GM23338 (cell line): Measurements from ENCODE around the gene ALOX15B. TPM values are rescaled to one million over a fixed set of nuclear protein-coding genes. Genes with fewer than 3 reads are reported as not detected.

Experiments
- ATAC-seq: fragments of 200-7000 bp; cut with Tn5 transposase; 3 replicates; pipeline ENCODE4 v1.9.1; 2020
- DNase-seq: peaks from one replicate; pipeline ENCODE4 v3.0.0-alpha.2; 2015; ENCODE audit warnings: low spot score
- H2AFZ ChIP-seq: fragments of 200-600 bp; sonication (generic); 2 replicates; pipeline ENCODE4 v1.8.0; 2016; ENCODE audit warnings: antibody characterized with exemption, mild to moderate bottlenecking, moderate library complexity
- H3F3A ChIP-seq: fragments of 200-600 bp; sonication (generic); replicated peaks from 2 replicates; pipeline ENCODE4 v1.8.0; 2017; ENCODE audit warnings: antibody characterized with exemption, mixed run types, low read depth
- H3K27ac ChIP-seq: fragments of 200-600 bp; sonication (generic); 2 replicates; pipeline ENCODE4 v1.6.1; 2016; ENCODE audit warnings: low read depth
- H3K27me3 ChIP-seq: fragments of 200-600 bp; sonication (generic); 2 replicates; pipeline ENCODE4 v1.8.0; 2016; ENCODE audit warnings: mild to moderate bottlenecking, mixed run types, moderate library complexity; ENCODE audit not compliant: insufficient read depth
- H3K36me3 ChIP-seq: fragments of 200-600 bp; sonication (generic); 2 replicates; pipeline ENCODE4 v1.8.0; 2016; ENCODE audit warnings: mild to moderate bottlenecking; ENCODE audit not compliant: insufficient read depth
- H3K4me1 ChIP-seq: fragments of 200-600 bp; sonication (generic); 2 replicates; pipeline ENCODE4 v1.8.0; 2016; ENCODE audit warnings: mild to moderate bottlenecking, moderate library complexity; ENCODE audit not compliant: insufficient read depth
- H3K4me2 ChIP-seq: fragments of 200-600 bp; sonication (generic); 2 replicates; pipeline ENCODE4 v1.7.1; 2017; ENCODE audit warnings: mixed run types
- H3K4me3 ChIP-seq: fragments of 200-600 bp; sonication (generic); 2 replicates; pipeline ENCODE4 v1.6.1; 2016; ENCODE audit warnings: mixed run types
- H3K79me2 ChIP-seq: fragments of 200-600 bp; sonication (generic); replicated peaks from 2 replicates; pipeline ENCODE4 v1.8.0; 2017; ENCODE audit warnings: mild to moderate bottlenecking; ENCODE audit not compliant: insufficient read depth
- H3K9me2 ChIP-seq: fragments of 200-600 bp; sonication (generic); 2 replicates; pipeline ENCODE4 v1.8.0; 2017; ENCODE audit not compliant: insufficient read depth
- H4K20me1 ChIP-seq: fragments of 200-600 bp; sonication (generic); replicated peaks from 2 replicates; pipeline ENCODE4 v1.8.0; 2017; ENCODE audit warnings: mild to moderate bottlenecking; ENCODE audit not compliant: insufficient read depth
- H3K27ac Mint-ChIP-seq: 2 replicates; pipeline ENCODE4 v1.8.0; 2020; ENCODE audit warnings: inconsistent platforms, mild to moderate bottlenecking, moderate library complexity, mixed read lengths
- H3K27me3 Mint-ChIP-seq: 3 replicates; pipeline ENCODE4 v1.8.0; 2022; ENCODE audit warnings: low read depth, mild to moderate bottlenecking, moderate library complexity, mixed read lengths, inconsistent platforms; ENCODE audit not compliant: insufficient read depth, poor library complexity
- H3K36me3 Mint-ChIP-seq: 3 replicates; pipeline ENCODE4 v1.8.0; 2021; ENCODE audit warnings: low read depth, mild to moderate bottlenecking, inconsistent platforms, moderate library complexity, mixed read lengths
- H3K4me1 Mint-ChIP-seq: 3 replicates; pipeline ENCODE4 v1.8.0; 2020; ENCODE audit warnings: mild to moderate bottlenecking, inconsistent platforms, mixed read lengths
- H3K4me3 Mint-ChIP-seq: 3 replicates; pipeline ENCODE4 v1.8.0; 2021; ENCODE audit warnings: moderate library complexity, mild to moderate bottlenecking, inconsistent platforms, mixed read lengths
- H3K9me3 Mint-ChIP-seq: 3 replicates; pipeline ENCODE4 v1.8.0; 2020; ENCODE audit warnings: moderate library complexity, mild to moderate bottlenecking, inconsistent platforms, mixed read lengths
- CREB1 ChIP-seq: fragments of 250-450 bp; sonication (Bioruptor Pico); IDR thresholded peaks from 2 replicates; pipeline ENCODE4 v1.5.0; 2020; ENCODE audit warnings: low read depth, mild to moderate bottlenecking, moderate library complexity
- CTCF ChIP-seq, 2 experiments: fragments of 200-600 bp in 1 of 2; sonication (generic) in 1 of 2; conservative IDR thresholded peaks; 2 replicates each; pipeline versions ENCODE4 v1.5.1 to v1.6.1; 2016 to 2017; ENCODE audit warnings: antibody characterized with exemption in 2 of 2, low read depth in 2 of 2, mild to moderate bottlenecking in 2 of 2, moderate library complexity in 1 of 2
- ETS1 ChIP-seq: IDR thresholded peaks from 2 replicates; pipeline ENCODE4 v1.6.1; 2016; ENCODE audit warnings: antibody characterized with exemption
- EZH2 ChIP-seq: fragments of 200-600 bp; sonication (generic); IDR thresholded peaks from one replicate; pipeline ENCODE4 v1.8.0; 2017; ENCODE audit warnings: antibody characterized with exemption, mild to moderate bottlenecking, low read depth; ENCODE audit not compliant: unreplicated experiment
- EZH2phosphoT487 ChIP-seq: fragments of 200-600 bp; sonication (generic); IDR thresholded peaks from one replicate; pipeline ENCODE4 v1.8.1; 2018; ENCODE audit warnings: antibody characterized with exemption; ENCODE audit not compliant: unreplicated experiment
- JUNB ChIP-seq: IDR thresholded peaks from one replicate; pipeline ENCODE4 v1.6.1; 2016; ENCODE audit warnings: antibody characterized with exemption; ENCODE audit not compliant: unreplicated experiment
- NANOG ChIP-seq: IDR thresholded peaks from 2 replicates; pipeline ENCODE4 v1.6.1; 2016; ENCODE audit warnings: antibody characterized with exemption, borderline replicate concordance
- POLR2AphosphoS5 ChIP-seq: IDR thresholded peaks from 2 replicates; pipeline ENCODE4 v1.6.1; 2016; ENCODE audit warnings: antibody characterized with exemption, low read depth
- ZNF114 ChIP-seq: fragments of 250-450 bp; sonication (Bioruptor Pico); IDR thresholded peaks from 2 replicates; pipeline ENCODE4 v1.5.0; 2020; ENCODE audit warnings: mild to moderate bottlenecking, moderate library complexity
- ZNF331 ChIP-seq: fragments of 250-450 bp; sonication (Bioruptor Pico); IDR thresholded peaks from 2 replicates; pipeline ENCODE4 v1.5.0; 2020; ENCODE audit warnings: low read depth, mild to moderate bottlenecking, moderate library complexity
- polyA plus RNA-seq: library from polyadenylated mRNA; unstranded; fragments of >200 nt; fragmentation: Nextera tagmentation; extraction: Ambion mirVana; gene quantifications from 2 replicates; pipeline ENCODE4 v1.2.1, GENCODE V29; 2016
- total RNA-seq: library from RNA; depleted of rRNA; stranded (reverse); fragments of >200 nt; shearing (Covaris generic); gene quantifications from 2 replicates; pipeline ENCODE4 v1.2.3, GENCODE V29; 2014

Gene ALOX15B
- total and polyA plus RNA-seq, 2 experiments from 2014 or later = 0.42 to 0.45 TPM

GRCh38 chr17:8056976-8057625 is 18.2 kb downstream of the ALOX15B start:
- Mint-ChIP-seq H3K4me1 (peaks cover 20% of the 10 kb centered on the region), H3K27ac (no peak overlapping the region), H3K9me3 (no peaks in the 10 kb centered on the region), H3K36me3 (no peaks in the 10 kb centered on the region), H3K27me3 (peaks cover 18% of the 10 kb centered on the region), H3K4me3 (no peak overlapping the region; the same call in 2 of the 3 replicates)
- H3K79me2 ChIP-seq = no peaks in the 10 kb centered on the region
- peaks cover 44% of the 10 kb centered on the region for H3K27me3 ChIP-seq
- H3K4me2 ChIP-seq = no peak overlapping the region
- TF ChIP-seq POLR2AphosphoS5 (no peak), CTCF (conservative IDR thresholded peaks at IDR 0.05; ENCODE audit: low read depth in 2 of 2) (no peak)
- peak overlapping the region; percentile 69; the same call in 1 of the 2 replicates for H2AFZ ChIP-seq
- H4K20me1 ChIP-seq = no peaks in the 10 kb centered on the region
- DNase-seq = no peak
- H3K9me2 ChIP-seq = no peaks in the 10 kb centered on the region
- H3K36me3 ChIP-seq = no peaks in the 10 kb centered on the region
- ATAC-seq = no peak
- no peak overlapping the region for H3K4me3 ChIP-seq
- peaks cover 20% of the 10 kb centered on the region for H3K4me1 ChIP-seq
- H3K27ac ChIP-seq = no peak overlapping the region
- H3F3A ChIP-seq = no peaks in the 10 kb centered on the region

- H3K27me3 Mint-ChIP-seq = peaks cover 24% of the 10 kb centered on the region
- H3K27ac Mint-ChIP-seq = no peak overlapping the region
- H3K36me3 Mint-ChIP-seq = no peaks in the 10 kb centered on the region
- H3K4me1 ChIP-seq = peaks cover 25% of the 10 kb centered on the region
- no peaks in the 10 kb centered on the region for H4K20me1 ChIP-seq
- peak; percentile 89 for ATAC-seq
- no peaks in the 10 kb centered on the region for H3K79me2 ChIP-seq
- peaks cover 50% of the 10 kb centered on the region for H3K27me3 ChIP-seq
- H3K4me3 ChIP-seq = peak overlapping the region; percentile 39
- peaks cover 26% of the 10 kb centered on the region for H3K4me1 Mint-ChIP-seq
- H3K36me3 ChIP-seq = no peaks in the 10 kb centered on the region
- H3K4me3 Mint-ChIP-seq = no peak overlapping the region
- H3K9me3 Mint-ChIP-seq = no peaks in the 10 kb centered on the region
- no peaks in the 10 kb centered on the region for H3F3A ChIP-seq
- H3K4me2 ChIP-seq = peak overlapping the region; percentile 41
- peak overlapping the region; percentile 77; the same call in 1 of the 2 replicates for H2AFZ ChIP-seq
- H3K27ac ChIP-seq = no peak overlapping the region
- DNase-seq = peak; percentile 93
- no peaks in the 10 kb centered on the region for H3K9me2 ChIP-seq
- TF ChIP-seq EZH2phosphoT487 = no peak
- peak; percentile 71 to 94 for TF ChIP-seq CTCF (conservative IDR thresholded peaks at IDR 0.05; ENCODE audit: low read depth in 2 of 2)
Observed at GRCh38 chr17:8057691-8058114, 18.8 kb downstream of the ALOX15B start.

GRCh38 chr17:8059131-8059530 is 20.3 kb downstream of the ALOX15B start:
- Mint-ChIP-seq H3K9me3 (no peaks in the 10 kb centered on the region), H3K36me3 (no peaks in the 10 kb centered on the region), H3K27me3 (peaks cover 35% of the 10 kb centered on the region), H3K27ac (no peak overlapping the region), H3K4me3 (no peak overlapping the region; the same call in 2 of the 3 replicates), H3K4me1 (peaks cover 36% of the 10 kb centered on the region)
- H3K4me3 ChIP-seq = no peak overlapping the region
- H2AFZ ChIP-seq = no peak overlapping the region
- H3K9me2 ChIP-seq = no peaks in the 10 kb centered on the region
- DNase-seq (no peak), ATAC-seq (no peak)
- H3K27ac ChIP-seq = no peak overlapping the region
- H3K4me1 ChIP-seq = peaks cover 34% of the 10 kb centered on the region
- H3K27me3 ChIP-seq = peaks cover 63% of the 10 kb centered on the region
- no peak overlapping the region for H3K4me2 ChIP-seq
- no peaks in the 10 kb centered on the region for H3F3A ChIP-seq
- no peaks in the 10 kb centered on the region for H4K20me1 ChIP-seq
- no peaks in the 10 kb centered on the region for H3K79me2 ChIP-seq
- no peaks in the 10 kb centered on the region for H3K36me3 ChIP-seq
- no peak for TF ChIP-seq NANOG
- no peak for TF ChIP-seq ETS1
- TF ChIP-seq ZNF114 = no peak
- TF ChIP-seq EZH2phosphoT487 = no peak
- no peak for TF ChIP-seq JUNB
- TF ChIP-seq CREB1 = no peak
- TF ChIP-seq EZH2 = no peak
- TF ChIP-seq ZNF331 (CRISPR knock-in tag) = no peak
